HL-60/S4 treated with phorbol 12-myristate 13-acetate at 8.2 ng/mL for 4 days and 3 days (cell line): Measurements from ENCODE around the gene ABCA5.
"Not testable (repeated sequence)": the region's sequence is repeated elsewhere in the genome, so short reads cannot be mapped to it uniquely, and the experiment has no call there.

ENCODE experiments used
- in situ Hi-C: fragments of 300-500 bp; cut with MboI; formaldehyde crosslinking; loops from 2 replicates; pipeline ENCODE4 v1.15.0; 2022; ENCODE audit warnings: low sequenced_read_pairs

ABCA5 gene

GRCh38 chr17:69218986-69219385, 107.9 kb downstream of the ABCA5 start:
- in situ Hi-C loops: no loop called here

- in situ Hi-C loops: no loop called here
These were observed 113.7 kb downstream of the ABCA5 start for GRCh38 chr17:69213059-69213813.

GRCh38 chr17:69208640-69209039, 118.3 kb downstream of the ABCA5 start:
- in situ Hi-C loops: no loop called here

- in situ Hi-C loops: no loop called here
These were observed 119.8 kb downstream of the ABCA5 start for GRCh38 chr17:69207151-69207550.

- in situ Hi-C loops: no loop called here
These were observed 128.7 kb downstream of the ABCA5 start for GRCh38 chr17:69198238-69198637.

- in situ Hi-C loops: not testable (repeated sequence)
These were observed 130.8 kb downstream of the ABCA5 start for GRCh38 chr17:69196105-69196653.
